Measurements from ENCODE around the gene TMEM256.

Gene TMEM256

GRCh38 chr17:7408863-7409262 is 5.0 kb upstream of the TMEM256 start:
- in situ Hi-C loops (cut with MboI; ENCODE audit: low sequenced_read_pairs): no loop called here

DNA sequence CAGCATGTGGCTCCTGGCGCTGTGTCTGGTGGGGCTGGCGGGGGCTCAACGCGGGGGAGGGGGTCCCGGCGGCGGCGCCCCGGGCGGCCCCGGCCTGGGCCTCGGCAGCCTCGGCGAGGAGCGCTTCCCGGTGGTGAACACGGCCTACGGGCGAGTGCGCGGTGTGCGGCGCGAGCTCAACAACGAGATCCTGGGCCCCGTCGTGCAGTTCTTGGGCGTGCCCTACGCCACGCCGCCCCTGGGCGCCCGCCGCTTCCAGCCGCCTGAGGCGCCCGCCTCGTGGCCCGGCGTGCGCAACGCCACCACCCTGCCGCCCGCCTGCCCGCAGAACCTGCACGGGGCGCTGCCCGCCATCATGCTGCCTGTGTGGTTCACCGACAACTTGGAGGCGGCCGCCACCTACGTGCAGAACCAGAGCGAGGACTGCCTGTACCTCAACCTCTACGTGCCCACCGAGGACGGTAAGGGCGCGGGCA is 4.4 kb upstream of the TMEM256 start:
- in situ Hi-C loops (cut with MboI; ENCODE audit: low sequenced_read_pairs): no loop called here

DNA sequence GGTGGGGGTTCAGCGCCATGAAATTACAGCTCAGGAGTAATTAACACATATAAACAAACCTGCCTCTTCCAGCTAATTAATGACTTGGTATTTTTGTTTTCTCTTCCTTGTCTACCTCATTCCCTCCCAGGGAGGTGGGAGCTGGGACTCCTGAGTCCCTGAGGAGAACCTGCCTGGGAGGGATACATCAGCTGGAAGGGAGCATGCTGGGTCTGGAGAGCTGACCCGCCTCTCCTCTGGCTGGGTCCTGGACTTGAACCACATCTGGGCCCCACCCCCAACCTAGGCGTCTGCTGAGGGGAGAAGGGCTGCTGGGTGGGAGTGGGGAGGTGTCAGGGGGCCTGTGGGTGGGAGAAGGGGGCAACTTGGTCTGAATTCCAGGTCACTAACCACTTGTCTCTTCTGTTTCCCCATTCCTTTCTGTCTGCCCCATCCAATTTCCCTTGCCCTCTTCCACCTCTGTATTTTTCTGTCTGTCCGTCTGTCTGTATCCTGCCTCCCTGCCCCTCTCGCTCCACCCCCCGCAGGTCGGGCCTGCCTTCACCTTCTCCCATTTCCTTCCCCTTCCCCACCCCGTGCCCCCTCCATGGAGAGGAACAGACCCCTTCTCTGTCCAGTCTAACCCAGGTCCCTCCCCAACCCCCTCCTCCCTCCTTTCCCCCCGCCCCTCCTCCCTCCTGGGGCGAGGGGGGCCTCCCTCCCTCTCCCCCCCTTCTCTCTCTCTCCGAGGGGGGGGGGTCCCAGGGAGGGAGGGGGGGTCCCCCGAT is 3.8 kb upstream of the TMEM256 start, which contains the start of gene NLGN2:
Gene NLGN2, plus strand, starts transcription at position 361 of the 767 bp plus-strand sequence. CDS start 411 bp downstream, outside the sequence.
- in situ Hi-C loops (cut with MboI; ENCODE audit: low sequenced_read_pairs): no loop called here

DNA sequence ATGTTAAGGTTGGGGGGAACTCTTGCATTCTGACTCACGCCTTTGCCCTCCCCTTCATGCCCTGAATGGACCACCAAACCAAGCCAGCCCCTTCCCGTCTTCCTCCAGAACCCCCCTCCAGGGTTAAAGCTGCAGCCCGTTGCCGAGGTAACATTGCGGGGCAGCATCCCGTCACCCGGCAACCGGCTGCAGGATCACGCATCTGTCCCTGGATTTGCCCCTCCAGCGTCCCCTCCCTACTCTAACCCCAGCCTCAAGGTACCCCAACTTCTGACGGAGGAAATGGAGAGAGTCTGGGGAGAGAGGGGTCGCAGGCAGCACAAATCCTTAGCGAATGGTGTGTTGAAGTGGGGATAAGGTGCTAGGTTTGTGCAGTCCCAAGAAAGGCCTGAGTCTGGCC is 3.2 kb upstream of the TMEM256 start:
- in situ Hi-C loops (cut with MboI; ENCODE audit: low sequenced_read_pairs): no loop called here

- in situ Hi-C loops (cut with MboI; ENCODE audit: low sequenced_read_pairs): no loop called here
Measured at GRCh38 chr17:7406235-7406825, 2.4 kb upstream of the TMEM256 start.

- in situ Hi-C loops (cut with MboI; ENCODE audit: low sequenced_read_pairs): no loop called here
Measured at GRCh38 chr17:7405350-7406234, 1.7 kb upstream of the TMEM256 start.

DNA sequence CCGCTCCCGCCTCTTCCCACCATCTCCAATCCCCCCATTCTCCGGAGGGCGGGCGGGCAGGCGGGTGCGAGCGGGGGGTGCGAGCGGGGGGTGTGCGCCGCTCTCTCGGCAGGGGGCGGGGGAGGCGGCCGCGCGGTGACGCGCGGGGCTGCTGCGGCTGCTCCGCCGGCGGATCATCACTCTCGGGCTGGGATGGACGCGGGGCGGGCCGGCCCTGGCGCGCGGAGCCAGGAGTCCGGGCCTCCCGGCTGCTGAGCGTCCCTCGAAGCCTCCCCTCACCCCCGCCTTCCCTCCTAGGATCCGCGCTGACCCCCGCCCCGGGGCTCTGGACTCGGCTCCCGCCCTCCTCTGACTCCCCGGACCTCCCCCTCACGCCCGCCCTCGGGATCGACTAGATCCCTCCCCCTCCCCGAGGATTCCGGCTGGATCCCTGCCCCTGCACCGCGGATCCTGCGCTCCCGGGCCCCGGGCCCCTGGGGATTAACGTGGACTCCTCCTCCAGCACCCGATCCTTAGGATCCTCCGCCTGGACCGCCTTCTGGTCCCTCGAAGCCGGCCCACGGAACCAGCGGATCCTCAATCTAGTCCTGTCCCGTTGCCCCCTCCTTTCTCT is 946 bp upstream of the TMEM256 start:
- in situ Hi-C loops (cut with MboI; ENCODE audit: low sequenced_read_pairs): no loop called here

DNA sequence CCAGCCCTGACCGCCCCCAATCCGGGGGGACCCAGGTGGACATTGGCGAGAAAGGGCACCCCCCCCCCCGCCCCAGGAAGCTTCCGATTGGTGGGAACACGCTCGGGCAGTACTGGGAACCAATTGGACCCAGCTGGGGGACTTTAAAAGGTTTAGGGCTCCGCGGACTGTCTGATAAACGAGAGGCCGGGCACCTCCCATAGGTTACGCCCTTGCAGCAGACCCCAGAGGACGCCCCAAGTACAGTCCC is 245 bp downstream of the TMEM256 start:
- in situ Hi-C loops (cut with MboI; ENCODE audit: low sequenced_read_pairs): no loop called here

- in situ Hi-C loops (cut with MboI; ENCODE audit: low sequenced_read_pairs): no loop called here
Measured at GRCh38 chr17:7403043-7403726, 712 bp downstream of the TMEM256 start.

- in situ Hi-C loops (cut with MboI; ENCODE audit: low sequenced_read_pairs): no loop called here
Measured at GRCh38 chr17:7398612-7399011, 5.3 kb downstream of the TMEM256 start.

GRCh38 chr17:7396147-7396546 is 7.8 kb downstream of the TMEM256 start:
- in situ Hi-C loops (cut with MboI; ENCODE audit: low sequenced_read_pairs): no loop called here

- in situ Hi-C loops (cut with MboI; ENCODE audit: low sequenced_read_pairs): no loop called here
Measured at GRCh38 chr17:7394452-7395191, 9.3 kb downstream of the TMEM256 start, which contains the start of gene PLSCR3. Gene PLSCR3, minus strand, starts transcription at chr17:7394525. Its CDS starts 415 bp downstream, at chr17:7394110.

DNA sequence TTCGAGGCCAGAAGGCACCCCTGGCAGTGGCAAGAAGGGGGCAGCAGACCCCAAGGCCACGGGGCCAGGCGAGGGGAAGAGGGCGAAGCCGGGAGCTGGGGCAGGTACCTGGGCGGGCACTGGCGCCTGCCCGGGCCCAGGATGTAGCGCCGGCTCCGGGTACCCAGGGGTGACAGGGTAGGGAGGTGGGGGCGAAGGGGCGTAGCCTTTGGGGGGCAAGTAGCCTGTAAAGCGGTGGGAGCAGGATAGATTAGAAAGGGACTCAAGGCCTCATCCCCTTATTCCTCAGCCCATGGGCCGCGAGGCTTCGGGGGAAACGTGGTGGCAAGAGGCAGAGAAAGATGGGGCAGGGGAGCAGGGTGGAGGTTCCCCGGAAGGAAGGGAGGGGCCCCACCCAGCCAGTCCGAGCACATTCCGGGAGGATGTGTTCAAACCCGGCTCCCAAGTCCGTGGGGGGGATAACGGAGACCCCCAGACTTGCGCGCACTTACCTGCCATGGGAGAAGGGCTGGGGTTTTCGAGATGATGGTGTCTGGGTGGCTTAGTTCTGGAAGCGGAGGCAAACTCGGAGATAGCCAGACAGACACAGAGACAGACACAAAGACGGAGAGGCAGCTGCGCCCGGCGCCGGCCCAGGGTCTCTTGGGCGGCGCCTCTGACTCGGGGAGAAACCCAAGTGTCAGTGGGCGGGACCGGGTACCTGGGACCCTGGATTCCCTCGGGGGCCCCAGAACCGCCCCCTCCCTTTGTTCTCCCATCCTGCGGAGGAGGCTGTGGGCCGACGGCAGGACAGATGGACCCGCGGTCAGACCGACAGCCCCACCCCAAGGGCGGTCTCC is 10.1 kb downstream of the TMEM256 start:
- in situ Hi-C loops (cut with MboI; ENCODE audit: low sequenced_read_pairs): no loop called here

- in situ Hi-C loops (cut with MboI; ENCODE audit: low sequenced_read_pairs): no loop called here
Measured at GRCh38 chr17:7392696-7393612, 10.9 kb downstream of the TMEM256 start.

DNA sequence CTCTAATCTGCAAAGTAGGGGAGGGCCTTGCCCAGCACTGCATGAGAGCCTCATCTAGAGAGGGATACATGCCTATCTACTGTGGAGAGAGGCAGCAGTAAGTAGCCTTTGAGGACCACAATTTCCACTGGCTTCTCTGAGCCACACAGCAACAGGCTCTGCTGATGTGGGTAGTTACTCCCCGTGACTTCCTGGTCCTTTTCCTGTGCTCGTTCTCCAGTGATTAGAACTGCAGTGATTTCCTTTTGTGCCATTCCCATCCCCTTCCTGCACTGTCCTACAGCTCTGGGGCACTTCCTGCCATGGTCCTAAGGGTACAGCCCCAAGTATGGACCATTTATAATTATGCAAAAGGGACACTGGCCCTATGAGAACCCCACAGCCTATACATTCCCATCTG is 12.6 kb downstream of the TMEM256 start:
- in situ Hi-C loops (cut with MboI; ENCODE audit: low sequenced_read_pairs): no loop called here

DNA sequence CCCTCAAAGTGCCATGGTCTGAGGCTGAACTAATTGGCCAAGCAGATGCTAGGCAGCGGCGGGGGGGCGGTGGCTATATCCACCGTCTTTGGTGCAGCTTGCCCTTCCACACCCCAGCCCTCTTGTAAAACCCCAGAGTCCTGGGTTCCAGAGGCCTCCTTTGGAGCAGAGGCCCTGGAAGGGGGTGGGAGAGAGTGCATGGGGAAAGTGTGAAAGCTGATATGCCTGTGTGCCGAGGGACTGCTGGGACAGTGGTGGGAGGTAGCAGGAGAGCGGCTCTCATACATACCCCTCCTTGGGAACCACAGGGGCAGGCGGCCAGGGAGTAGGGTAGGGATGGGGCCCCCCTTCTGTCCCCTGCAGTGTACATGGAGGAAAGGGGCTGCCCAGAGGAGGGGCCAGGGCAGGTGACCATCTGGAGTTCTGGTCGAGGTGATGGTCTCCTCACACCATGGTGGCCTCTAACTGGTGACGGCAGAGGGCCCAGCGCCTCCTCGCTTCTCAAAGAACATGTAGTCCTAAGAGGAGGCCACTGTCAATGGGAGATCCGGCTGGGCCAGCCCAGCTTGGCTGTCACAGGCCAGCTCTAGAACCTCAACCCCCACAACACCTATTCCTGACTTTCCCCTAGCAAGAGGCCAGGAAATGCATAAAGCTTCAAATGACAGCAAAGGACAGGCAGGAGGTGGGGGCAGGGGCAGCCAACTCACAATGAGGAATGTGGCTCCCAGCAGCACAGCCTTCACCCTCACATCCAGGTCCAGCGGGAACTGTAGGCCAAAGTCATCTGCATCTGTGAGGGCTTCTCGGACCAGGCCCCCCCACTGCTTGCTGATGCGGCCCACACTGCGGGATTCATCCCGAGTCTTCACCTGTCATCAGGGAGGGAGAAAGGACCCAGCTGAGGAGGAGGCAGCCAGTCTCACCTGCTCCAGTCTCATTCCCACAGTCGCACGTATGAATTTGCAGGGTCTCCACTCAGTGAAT is 13.7 kb downstream of the TMEM256 start:
- in situ Hi-C loops (cut with MboI; ENCODE audit: low sequenced_read_pairs): no loop called here

DNA sequence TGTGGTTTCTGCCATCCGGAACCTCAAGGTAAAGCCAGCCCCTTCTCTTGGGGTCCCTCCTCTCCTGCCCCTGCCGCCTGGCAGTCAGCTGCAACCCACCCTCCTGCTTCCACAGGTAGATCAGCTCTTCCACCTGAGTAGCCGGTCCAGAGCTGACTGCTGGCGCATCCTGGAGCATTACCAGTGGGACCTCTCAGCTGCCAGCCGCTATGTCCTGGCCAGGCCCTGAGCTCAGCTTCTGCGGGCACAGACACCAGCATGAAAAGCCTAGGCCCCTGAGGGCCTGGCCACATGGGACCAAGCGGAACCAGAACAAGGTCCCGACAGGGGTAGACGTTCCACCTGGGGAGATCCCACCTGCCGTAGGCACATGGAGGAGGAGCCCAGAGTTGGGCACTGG is 15.0 kb downstream of the TMEM256 start:
- in situ Hi-C loops (cut with MboI; ENCODE audit: low sequenced_read_pairs): no loop called here

All from HL-60/S4 (cell line).